HTERT RPE-1 (cell line): Measurements from ENCODE around the gene ATG4D.
"Not testable (repeated sequence)": the region's sequence is repeated elsewhere in the genome, so short reads cannot be mapped to it uniquely, and the experiment has no call there.

Experiments used
- in situ Hi-C: fragments of 300-500 bp; cut with MboI; formaldehyde crosslinking; loops from 4 replicates; pipeline ENCODE4 v1.14.3; 2020; ENCODE audit warnings: low sequenced_read_pairs

Gene ATG4D

GRCh38 chr19:10550336-10550735 is 6.6 kb downstream of the ATG4D start:
- in situ Hi-C loops: no loop called here

DNA sequence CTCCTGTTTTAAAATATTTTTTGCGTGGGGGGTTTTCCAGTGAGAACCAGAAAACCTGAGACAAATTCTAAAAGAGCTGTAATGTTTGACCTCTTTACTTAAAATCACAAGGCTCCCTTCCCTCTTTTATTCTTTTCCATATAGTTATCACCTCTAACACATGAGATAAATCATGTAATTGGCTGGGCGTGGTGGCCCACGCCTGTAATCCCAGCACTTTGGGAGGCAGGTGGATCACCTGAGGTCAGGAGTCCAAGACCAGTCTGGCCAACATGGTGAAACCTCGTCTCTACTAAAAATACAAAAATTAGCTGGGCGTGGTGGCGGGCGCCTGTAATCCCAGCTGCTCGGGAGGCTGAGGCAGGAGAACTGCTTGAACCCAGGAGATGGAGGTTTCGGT is 7.3 kb downstream of the ATG4D start:
- in situ Hi-C loops: not testable (repeated sequence)

DNA sequence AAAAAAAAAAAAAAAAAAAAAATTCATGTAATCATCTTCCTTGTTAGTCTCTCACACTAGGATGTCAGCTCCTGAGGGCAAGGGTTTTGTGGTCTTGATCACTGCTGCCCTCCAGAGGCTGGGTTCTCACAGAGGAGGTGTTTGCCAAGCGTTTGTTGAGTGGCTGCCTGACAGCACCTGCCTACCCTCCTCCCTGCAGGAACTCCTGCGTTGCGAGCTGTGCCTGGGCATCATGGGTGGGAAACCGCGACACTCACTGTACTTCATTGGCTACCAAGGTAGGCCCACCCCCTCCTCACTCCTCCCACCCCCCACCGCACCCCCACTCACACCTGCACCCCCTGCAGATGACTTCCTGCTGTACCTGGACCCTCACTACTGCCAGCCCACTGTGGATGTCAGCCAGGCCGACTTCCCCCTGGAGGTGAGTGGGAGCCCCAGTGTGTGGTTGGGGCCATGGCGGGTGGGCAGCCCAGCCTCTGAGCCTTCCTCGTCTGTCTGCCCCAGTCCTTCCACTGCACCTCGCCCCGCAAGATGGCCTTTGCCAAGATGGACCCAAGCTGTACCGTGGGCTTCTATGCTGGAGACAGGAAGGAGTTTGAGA is 8.1 kb downstream of the ATG4D start:
- in situ Hi-C loops: no loop called here

DNA sequence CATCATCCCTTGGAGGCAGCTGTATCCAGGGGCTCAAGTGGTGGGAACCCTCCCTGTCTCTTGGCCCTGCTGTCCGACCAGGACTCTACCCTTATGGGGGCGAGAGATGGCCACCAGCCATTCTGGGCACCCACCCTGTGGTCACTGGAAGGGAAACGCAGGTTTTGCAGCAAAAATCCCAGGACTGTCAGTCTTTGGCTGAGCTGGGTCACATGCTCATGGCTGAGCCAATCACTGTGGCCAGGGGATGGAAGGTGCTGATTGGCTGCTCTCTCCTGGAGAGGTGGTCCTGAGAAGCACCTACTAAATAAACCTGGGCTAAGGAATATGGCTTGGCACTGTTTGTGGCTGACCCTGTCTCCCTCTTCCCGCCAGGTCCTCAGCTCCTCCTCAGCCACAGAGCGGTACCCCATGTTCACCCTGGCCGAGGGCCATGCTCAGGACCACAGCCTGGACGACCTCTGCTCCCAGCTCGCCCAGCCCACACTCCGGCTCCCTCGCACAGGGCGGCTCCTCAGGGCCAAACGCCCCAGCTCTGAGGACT is 8.9 kb downstream of the ATG4D start:
- in situ Hi-C loops: no loop called here

- in situ Hi-C loops: no loop called here
Observed at GRCh38 chr19:10553087-10553667, 9.5 kb downstream of the ATG4D start.

DNA sequence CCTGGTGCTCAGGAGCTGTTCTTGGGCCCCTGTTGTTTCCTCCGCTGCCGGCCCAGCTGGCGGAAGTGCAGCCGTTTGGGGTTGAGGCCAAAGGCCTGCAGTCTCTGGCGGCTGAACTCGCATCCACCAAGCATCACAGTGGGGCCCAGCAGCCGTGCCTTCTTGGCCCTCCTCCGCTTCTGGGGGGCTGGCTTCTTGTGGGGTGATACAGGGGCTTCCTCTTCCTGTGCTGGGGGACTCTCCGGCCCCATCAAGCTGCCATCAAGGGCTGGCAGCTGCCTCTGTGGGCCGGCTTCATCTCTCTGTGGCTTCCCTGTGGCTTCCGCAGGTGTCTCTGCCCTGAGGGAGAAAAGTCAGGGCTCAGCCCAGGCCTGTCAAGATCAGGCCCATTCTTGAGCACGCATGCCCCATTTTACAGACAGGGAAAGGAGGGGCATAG is 10.3 kb downstream of the ATG4D start:
- in situ Hi-C loops: no loop called here

DNA sequence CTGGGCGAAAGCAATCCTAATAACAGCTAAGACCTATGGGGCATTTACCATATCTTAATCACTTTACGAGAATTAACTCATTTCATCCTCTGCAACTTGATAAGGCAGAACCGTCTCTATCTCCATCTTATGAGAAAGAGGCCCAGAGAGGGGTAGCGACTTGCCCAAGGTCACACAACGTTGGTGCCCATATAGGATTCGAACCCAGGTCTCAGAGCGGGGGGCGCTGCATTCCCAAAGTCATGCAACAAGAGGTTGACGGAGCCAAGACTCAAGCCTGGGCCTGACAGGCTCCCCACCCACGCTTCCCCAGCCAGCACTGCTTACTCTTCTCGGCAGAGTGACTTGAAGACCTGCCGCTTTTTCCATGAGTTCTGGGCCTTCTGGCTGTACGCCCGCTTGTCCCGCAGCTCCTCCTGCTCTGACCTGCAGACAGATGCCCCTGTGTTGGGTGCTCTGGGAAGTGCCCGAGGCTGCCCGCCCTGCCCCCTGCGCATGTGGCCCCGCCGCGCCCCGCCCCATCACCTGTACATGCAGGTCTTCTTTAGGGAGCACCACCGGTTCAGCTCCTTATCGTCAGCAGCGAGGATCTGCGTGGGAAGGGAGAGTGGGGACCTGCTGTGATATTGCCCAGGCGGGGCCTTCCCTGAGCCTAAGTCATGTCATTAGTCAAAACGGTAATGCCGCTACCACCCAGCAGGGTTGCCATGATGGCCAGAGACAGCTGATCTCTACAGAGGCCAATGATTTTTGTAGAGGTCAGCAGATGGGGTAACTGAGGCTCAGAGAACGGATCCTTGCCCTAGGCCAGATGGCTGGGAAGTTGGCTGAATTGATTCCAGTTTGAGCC is 11.3 kb downstream of the ATG4D start:
- in situ Hi-C loops: no loop called here

- in situ Hi-C loops: no loop called here
Observed at GRCh38 chr19:10555610-10555973, 11.9 kb downstream of the ATG4D start.

- in situ Hi-C loops: no loop called here
Observed at GRCh38 chr19:10557603-10558197, 14.0 kb downstream of the ATG4D start.

- in situ Hi-C loops: no loop called here
Observed at GRCh38 chr19:10560154-10560553, 16.4 kb downstream of the ATG4D start.

DNA sequence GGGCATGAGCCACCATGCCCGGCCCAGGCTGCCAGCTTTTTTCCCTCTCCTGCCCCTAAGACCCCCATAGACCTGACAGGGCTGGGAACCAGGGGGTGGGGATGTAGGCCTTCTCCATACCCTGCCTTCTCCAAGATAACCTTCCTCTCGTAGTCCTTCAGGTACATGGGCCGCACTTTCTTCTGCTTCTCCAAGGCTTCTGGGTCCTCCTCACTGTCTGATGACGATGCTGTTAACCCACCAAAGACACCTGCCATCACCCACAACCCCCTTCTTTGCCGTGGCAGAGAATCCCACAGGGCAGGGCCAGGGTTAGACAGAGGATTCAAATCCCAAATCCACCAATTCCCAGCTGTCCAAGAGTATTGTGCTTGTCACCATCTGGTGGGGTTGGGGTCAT is 18.9 kb downstream of the ATG4D start:
- in situ Hi-C loops: no loop called here

DNA sequence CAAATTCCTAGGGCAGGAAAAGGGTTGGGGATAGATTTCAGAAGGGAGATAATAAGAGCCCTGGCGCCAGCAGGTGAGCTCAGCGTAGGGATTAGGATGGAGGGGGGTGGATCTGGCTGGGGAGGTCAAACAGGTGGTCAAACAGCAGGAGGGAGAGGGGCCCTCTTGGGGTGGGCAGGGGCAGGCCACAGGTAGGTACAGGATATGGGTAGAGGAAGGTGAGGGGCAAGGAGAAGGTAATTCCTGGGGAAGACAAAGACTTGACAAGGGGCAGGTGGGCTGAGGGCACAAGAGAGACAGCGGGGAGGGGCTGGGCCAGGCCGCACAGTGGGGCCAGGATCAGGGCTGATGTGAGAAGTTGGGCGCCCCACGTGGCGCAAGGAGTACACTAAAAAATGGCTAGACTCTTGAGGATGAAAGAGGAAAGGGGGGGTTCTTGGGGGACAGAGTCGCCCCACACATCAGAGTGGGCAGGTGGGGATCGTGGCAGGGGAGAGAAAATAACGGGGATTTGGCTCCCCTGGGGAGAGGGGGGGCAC is 21.4 kb downstream of the ATG4D start:
- in situ Hi-C loops: no loop called here

- in situ Hi-C loops: no loop called here
Observed at GRCh38 chr19:10565567-10566407, 22.1 kb downstream of the ATG4D start, which contains the start of gene KRI1. Gene KRI1, minus strand, starts transcription at chr19:10566010. Its CDS starts 11 bp downstream, at chr19:10565999.

DNA sequence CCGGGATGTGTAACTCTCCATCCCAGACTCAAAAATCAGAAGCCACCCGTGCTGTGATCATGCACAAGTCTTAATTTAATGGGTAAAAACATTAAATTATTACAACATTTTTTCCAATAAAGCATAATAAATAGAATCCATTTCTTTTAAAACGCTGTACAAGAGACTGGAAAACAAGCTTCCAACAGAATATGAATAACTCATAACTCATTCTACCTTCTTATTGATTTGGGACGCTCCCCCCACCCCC is 22.6 kb downstream of the ATG4D start:
- in situ Hi-C loops: no loop called here

GRCh38 chr19:10566658-10567410 is 23.1 kb downstream of the ATG4D start:
- in situ Hi-C loops: no loop called here

GRCh38 chr19:10567656-10568055 is 24.0 kb downstream of the ATG4D start:
- in situ Hi-C loops: no loop called here

DNA sequence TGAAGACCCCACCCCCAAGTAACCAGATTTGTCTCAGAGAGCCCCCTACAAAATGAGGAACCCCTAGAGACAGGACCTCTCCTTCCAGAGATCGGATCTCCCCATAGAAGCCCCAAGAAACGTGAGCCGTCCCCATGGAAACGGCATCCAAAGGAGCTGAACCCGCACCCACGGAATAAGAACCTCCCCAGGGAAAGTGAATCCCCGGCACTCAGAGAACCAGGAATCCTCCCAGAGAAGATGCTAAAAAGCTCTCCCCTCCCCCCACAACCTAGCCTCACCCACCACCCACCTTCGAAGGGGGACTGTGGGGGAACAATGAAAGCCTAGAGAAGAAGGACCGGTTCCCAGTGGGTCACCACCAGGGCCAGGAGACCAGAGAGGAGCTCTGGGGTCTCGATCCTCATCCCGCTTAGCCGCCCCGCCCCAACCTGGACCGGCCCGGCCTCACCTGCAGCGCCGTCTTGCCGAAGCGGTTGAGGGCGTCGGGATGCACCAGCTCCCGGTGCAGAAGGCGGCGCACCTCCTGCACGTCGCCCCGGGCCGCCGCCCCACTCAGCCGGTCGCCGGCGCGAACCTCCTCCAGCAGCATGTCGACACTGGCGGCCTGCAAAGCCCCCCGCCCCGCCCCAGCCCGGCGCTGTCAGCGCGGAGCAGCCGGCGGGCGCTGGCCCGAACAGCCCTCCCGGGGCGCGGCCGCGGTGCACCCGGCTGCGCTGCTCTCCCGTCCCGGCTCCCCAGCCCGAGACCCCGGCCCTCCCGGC is 24.5 kb downstream of the ATG4D start:
- in situ Hi-C loops: no loop called here

- in situ Hi-C loops: no loop called here
Observed at GRCh38 chr19:10568826-10569651, 25.3 kb downstream of the ATG4D start, which contains the start of gene CDKN2D. Gene CDKN2D, minus strand, starts transcription at chr19:10568979. Its CDS starts 326 bp downstream, at chr19:10568653.
